Type B pancreatic cell (in vitro differentiated cells): ENCODE measurements around the gene VIT. TPM values are rescaled to one million over a fixed set of nuclear protein-coding genes. Genes with fewer than 3 reads are reported as not detected.

Experiments
- DNase-seq: peaks from one replicate; pipeline ENCODE4 v3.0.0; 2021; ENCODE audit warnings: mixed read lengths; ENCODE audit not compliant: unreplicated experiment; ENCODE audit errors: extremely low spot score
- H3K27ac Mint-ChIP-seq: 2 replicates; pipeline ENCODE4 v1.8.0; 2021; ENCODE audit warnings: mild to moderate bottlenecking, mixed read lengths
- H3K27me3 Mint-ChIP-seq: 2 replicates; pipeline ENCODE4 v1.8.0; 2021; ENCODE audit warnings: mixed read lengths
- H3K36me3 Mint-ChIP-seq: 2 replicates; pipeline ENCODE4 v1.8.0; 2021; ENCODE audit warnings: mixed read lengths
- H3K4me1 Mint-ChIP-seq: one replicate; pipeline ENCODE4 v1.8.0; 2021; ENCODE audit warnings: mixed read lengths; ENCODE audit not compliant: unreplicated experiment
- H3K4me3 Mint-ChIP-seq: 2 replicates; pipeline ENCODE4 v1.8.0; 2021; ENCODE audit warnings: mild to moderate bottlenecking, mixed read lengths
- H3K9me3 Mint-ChIP-seq: 2 replicates; pipeline ENCODE4 v1.8.0; 2021; ENCODE audit warnings: mixed read lengths
- CTCF ChIP-seq: fragments of 200-600 bp; sonication (generic); conservative IDR thresholded peaks from 2 replicates; pipeline ENCODE4 v1.5.0; 2021; ENCODE audit warnings: antibody characterized with exemption, mild to moderate bottlenecking
- total RNA-seq: library from RNA; stranded (reverse); gene quantifications from 2 replicates; pipeline ENCODE4 v1.2.1, GENCODE V29; 2021; ENCODE audit warnings: low replicate concordance

VIT gene
- total RNA-seq, 1 donor from 2014 or later: 1.2 TPM

DNA sequence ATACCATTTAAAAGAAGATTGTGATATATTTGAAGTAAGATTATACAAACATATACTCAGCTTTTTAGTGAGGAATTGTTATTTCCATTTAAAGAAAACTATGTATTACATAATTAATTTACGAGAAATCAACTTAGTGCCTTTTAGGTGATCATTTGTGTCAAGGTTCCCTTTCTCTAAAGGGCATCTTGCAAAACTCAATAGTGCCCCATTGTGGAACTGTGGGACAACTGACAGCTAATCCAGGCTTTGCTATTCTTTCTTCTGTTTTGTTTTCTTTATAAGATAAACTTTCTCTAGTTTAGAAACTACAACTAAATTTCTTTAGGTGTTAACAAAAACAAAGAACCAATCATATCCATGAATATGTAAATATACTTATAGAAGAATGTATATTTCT, 24.3 kb upstream of the VIT start:
- Mint-ChIP-seq H3K4me1 (peaks cover 5% of the 10 kb centered on the region), H3K27ac (no peak overlapping the region), H3K4me3 (no peak overlapping the region), H3K9me3 (no peaks in the 10 kb centered on the region), H3K27me3 (no peaks in the 10 kb centered on the region), H3K36me3 (no peaks in the 10 kb centered on the region)
- DNase-seq: no peak
- peak; percentile 67 for TF ChIP-seq CTCF

DNA sequence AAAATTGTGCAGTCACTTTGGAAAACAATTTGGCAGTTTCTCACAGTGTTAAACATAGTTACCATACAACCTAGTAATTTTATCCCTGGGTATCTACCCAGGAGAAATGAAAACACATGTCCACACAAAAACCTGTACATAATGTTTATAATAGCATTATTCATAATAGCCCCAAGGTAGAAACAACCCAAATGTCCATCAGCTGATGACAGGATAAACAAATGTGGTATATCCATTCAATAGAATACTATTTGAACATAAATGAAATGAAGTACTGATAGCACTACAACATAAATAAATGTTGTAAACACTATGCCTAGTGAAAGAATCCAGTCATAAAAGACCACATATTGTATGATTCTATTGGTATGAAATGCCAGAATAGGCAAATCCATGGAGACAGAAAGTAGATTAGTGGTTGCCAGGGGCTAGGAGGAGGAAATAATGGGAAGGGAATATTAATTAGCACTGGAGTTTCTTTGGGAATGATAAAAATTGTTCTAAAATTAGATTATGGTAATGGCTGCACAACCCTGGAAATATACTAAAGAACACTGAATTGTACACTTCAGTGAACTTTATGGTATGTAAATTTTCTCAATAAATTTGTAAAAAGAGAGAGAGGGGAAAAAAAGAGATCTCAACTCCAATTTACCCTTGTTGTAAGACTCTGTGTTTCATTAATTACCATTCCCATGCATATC, 20.8 kb upstream of the VIT start:
- Mint-ChIP-seq H3K4me1 (peaks cover 5% of the 10 kb centered on the region), H3K27ac (no peak overlapping the region), H3K27me3 (peaks cover 3% of the 10 kb centered on the region), H3K9me3 (no peaks in the 10 kb centered on the region), H3K4me3 (no peak overlapping the region), H3K36me3 (peaks cover 7% of the 10 kb centered on the region)
- no peak for TF ChIP-seq CTCF
- DNase-seq: no peak

GRCh38 chr2:36676364-36676763, 20.1 kb upstream of the VIT start:
- DNase-seq: no peak
- H3K27ac Mint-ChIP-seq: no peak overlapping the region
- H3K27me3 Mint-ChIP-seq: peaks cover 3% of the 10 kb centered on the region
- TF ChIP-seq CTCF: no peak
- no peaks in the 10 kb centered on the region for H3K9me3 Mint-ChIP-seq
- no peak overlapping the region for H3K4me3 Mint-ChIP-seq
- H3K4me1 Mint-ChIP-seq: peaks cover 5% of the 10 kb centered on the region
- H3K36me3 Mint-ChIP-seq: peaks cover 7% of the 10 kb centered on the region

DNA sequence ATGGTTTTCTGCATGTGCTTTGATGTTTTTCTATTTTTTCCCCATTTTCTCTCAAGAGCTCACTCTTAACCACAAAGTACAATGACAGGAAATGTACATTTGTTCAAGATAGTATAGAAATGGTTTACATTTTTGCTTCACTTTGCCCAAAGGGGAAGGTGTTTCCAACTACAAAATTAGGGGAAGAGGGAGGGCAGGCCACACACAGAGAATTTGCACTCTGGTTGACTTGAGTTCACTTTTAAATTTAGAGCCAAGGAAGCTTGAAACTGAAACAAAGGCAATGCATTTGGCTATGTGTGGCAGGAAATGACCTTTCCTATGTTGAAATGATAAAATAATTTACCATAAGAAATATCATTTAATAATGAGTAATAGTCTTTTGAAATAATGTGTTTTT, 19.1 kb upstream of the VIT start:
- Mint-ChIP-seq H3K4me3 (no peak overlapping the region), H3K27me3 (peaks cover 3% of the 10 kb centered on the region), H3K4me1 (peaks cover 5% of the 10 kb centered on the region), H3K36me3 (peaks cover 7% of the 10 kb centered on the region), H3K27ac (no peak overlapping the region), H3K9me3 (no peaks in the 10 kb centered on the region)
- DNase-seq: no peak
- no peak for TF ChIP-seq CTCF

DNA sequence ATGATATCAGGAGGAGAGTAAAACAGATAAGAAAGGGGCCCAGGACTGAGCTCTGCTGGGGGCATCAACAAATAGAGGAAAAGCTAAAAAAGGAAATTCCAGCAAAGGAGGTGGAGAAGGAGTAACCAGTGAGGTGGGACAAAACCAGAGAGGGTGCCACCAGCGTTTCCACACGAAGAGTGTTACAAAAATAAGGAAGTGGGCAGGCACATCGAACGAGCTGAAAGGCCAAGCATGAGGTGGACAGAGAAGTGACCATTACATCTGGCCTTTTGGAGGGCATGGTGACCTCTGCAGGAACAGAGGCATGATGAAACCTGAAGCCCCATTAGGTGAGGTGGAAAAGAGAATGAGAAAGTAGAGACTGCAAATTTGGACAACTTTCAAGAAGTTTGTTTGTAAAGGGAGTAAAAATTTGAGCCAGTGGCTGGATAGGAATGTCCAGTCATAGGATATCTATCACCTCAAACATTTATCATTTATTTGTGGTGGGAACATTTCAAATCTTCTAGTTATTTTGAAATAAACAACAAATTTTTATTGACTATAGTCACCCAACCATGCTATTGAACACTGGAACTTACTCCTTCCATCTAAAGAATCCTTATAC, 18.4 kb upstream of the VIT start:
- no peak for DNase-seq
- Mint-ChIP-seq H3K27me3 (peaks cover 6% of the 10 kb centered on the region), H3K9me3 (peaks cover 6% of the 10 kb centered on the region), H3K27ac (no peak overlapping the region), H3K4me3 (no peak overlapping the region), H3K36me3 (peaks cover 7% of the 10 kb centered on the region), H3K4me1 (peaks cover under 1% of the 10 kb centered on the region)
- TF ChIP-seq CTCF: no peak
